ENCODE data around the gene RTEL1. TPM values are rescaled to one million over a fixed set of nuclear protein-coding genes. Genes with fewer than 3 reads are reported as not detected.

RTEL1 gene
- total RNA-seq, 2 experiments from 2014 or later = 25.5 to 27.6 TPM

DNA sequence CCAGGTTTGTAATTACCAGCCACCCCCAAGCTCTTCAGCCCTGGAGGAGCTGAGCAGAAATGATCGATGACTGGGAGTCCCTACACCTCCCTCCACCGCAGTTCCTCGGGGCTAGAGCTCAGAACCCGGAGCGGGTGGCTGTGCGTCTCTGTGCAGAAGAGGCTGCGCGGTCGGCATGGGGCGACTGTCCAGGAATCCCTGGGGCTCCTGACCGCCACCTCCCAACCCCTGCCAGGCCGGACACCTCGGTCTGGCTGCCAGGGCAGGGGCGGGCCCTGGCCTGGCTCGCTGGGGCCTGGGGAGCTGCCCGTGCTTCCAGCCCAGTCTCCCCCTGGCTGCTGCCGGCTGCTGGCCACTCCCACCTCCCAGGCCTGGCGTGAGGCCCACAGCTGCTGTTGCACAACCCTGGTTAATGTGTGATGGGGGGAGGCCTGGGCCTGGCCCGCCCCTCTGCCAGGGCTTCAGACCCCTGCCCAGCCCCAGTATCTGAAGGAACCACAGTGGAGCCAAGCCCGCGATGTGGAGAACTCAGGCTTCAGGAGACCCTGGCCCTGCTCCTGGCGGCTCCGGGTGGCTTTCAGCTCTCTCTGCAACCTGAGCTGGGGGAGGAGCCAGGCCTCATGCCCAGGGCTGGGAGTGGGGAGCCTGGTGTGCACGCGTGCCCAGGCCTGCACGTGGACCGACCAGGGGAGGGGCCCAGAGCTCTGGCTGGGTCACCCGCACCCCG lies 82.7 kb downstream of the RTEL1 start:
- no peaks in the 10 kb centered on the region for H3K27me3 ChIP-seq (ENCODE audit: control insufficient read depth in 1 of 2, insufficient read depth in 2 of 2, low read length in 2 of 2)
- peaks cover 20% of the 10 kb centered on the region for H3K36me3 Mint-ChIP-seq (ENCODE audit: low read depth)
- no peaks in the 10 kb centered on the region for H3K9me3 ChIP-seq (ENCODE audit: control insufficient read depth in 1 of 2, insufficient read depth in 1 of 2, low read length in 2 of 2)
- peaks cover 45% of the 10 kb centered on the region for H3K4me1 ChIP-seq (ENCODE audit: insufficient read depth, low read length)
- TF ChIP-seq, protein P1, sequence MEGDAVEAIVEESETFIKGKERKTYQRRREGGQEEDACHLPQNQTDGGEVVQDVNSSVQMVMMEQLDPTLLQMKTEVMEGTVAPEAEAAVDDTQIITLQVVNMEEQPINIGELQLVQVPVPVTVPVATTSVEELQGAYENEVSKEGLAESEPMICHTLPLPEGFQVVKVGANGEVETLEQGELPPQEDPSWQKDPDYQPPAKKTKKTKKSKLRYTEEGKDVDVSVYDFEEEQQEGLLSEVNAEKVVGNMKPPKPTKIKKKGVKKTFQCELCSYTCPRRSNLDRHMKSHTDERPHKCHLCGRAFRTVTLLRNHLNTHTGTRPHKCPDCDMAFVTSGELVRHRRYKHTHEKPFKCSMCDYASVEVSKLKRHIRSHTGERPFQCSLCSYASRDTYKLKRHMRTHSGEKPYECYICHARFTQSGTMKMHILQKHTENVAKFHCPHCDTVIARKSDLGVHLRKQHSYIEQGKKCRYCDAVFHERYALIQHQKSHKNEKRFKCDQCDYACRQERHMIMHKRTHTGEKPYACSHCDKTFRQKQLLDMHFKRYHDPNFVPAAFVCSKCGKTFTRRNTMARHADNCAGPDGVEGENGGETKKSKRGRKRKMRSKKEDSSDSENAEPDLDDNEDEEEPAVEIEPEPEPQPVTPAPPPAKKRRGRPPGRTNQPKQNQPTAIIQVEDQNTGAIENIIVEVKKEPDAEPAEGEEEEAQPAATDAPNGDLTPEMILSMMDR (IDR thresholded peaks at IDR 0.05) = no peak
- peak overlapping the region; percentile 68 for H3K4me3 ChIP-seq (ENCODE audit: low read length)
- H3K36me3 ChIP-seq (ENCODE audit: insufficient read depth, low read length) = peaks cover 44% of the 10 kb centered on the region
- ChIA-PET POLR2A (interaction anchor here (0.7 to 9.9 kb wide), 11 partner anchors 10 to 219 kb away, joined by 3 to 168 read pairs (median 4); partner anchors contain the start of genes ARFRP1 and ZGPAT), CTCF (interaction anchor here (0.5 to 2.1 kb wide), 6 partner anchors 14 to 233 kb away, joined by 3 to 7 read pairs (median 4); partner anchors contain the start of genes ARFRP1 and ZGPAT)
- ATAC-seq (ENCODE audit: poor library complexity) (peak; percentile 19), DNase-seq (peak in 7 of 14 experiments; percentile 21 to 77 (median 44))
- H3K27ac Mint-ChIP-seq = peak overlapping the region; percentile 49
- H3K27me3 Mint-ChIP-seq = no peaks in the 10 kb centered on the region
- no peaks in the 10 kb centered on the region for H3K9me3 Mint-ChIP-seq
- H3K4me1 Mint-ChIP-seq (ENCODE audit: low read depth) = peaks cover 13% of the 10 kb centered on the region
- peak overlapping the region in 1 of 2 donors; percentile 46 for H3K27ac ChIP-seq (ENCODE audit: low read depth in 1 of 2, low read length in 2 of 2)
- peak overlapping the region; percentile 80 for H3K4me3 Mint-ChIP-seq
- intact Hi-C loops (cut with DNase I, micrococcal nuclease) = loop anchor here in 1 of 2 experiments (2.0 to 5.0 kb wide), 2 partner anchors 42 to 83 kb away; partner anchors contain the start of gene RTEL1

DNA sequence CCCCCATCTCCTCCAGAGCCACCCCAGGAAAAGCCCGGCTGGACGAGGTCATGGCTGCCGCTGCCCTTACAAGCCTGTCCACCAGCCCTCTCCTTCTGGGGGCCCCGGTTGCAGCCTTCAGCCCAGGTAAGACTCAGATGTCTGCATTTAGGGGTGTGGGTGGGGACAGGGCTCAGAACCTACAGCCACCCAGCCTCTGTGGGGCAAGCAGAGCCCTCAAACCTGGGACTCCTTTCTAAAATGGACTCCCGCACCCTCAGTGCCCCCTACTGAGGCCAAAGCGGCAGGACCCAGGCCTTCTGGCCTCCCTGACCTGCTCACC lies 83.2 kb downstream of the RTEL1 start:
- Mint-ChIP-seq H3K4me1 (ENCODE audit: low read depth) (peaks cover 10% of the 10 kb centered on the region), H3K36me3 (ENCODE audit: low read depth) (peaks cover 16% of the 10 kb centered on the region), H3K27me3 (no peaks in the 10 kb centered on the region), H3K27ac (peak overlapping the region; percentile 49), H3K9me3 (no peaks in the 10 kb centered on the region), H3K4me3 (peak overlapping the region; percentile 80)
- ChIA-PET CTCF (interaction anchor here (1.4 to 2.1 kb wide), 3 partner anchors 35 to 99 kb away, joined by 3 to 7 read pairs (median 5); no protein-coding TSS in a partner anchor), POLR2A (interaction anchor here (0.9 to 9.9 kb wide), 7 partner anchors 10 to 220 kb away, joined by 3 to 168 read pairs (median 4); partner anchors contain the start of genes ARFRP1, RTEL1 and ZGPAT)
- Histone ChIP-seq H3K4me1 (ENCODE audit: insufficient read depth, low read length) (peaks cover 40% of the 10 kb centered on the region), H3K4me3 (ENCODE audit: low read length) (peak overlapping the region; percentile 68), H3K9me3 (ENCODE audit: control insufficient read depth in 1 of 2, insufficient read depth in 1 of 2, low read length in 2 of 2) (no peaks in the 10 kb centered on the region), H3K27ac (ENCODE audit: low read depth in 1 of 2, low read length in 2 of 2) (peak overlapping the region in 1 of 2 donors; percentile 46), H3K36me3 (ENCODE audit: insufficient read depth, low read length) (peaks cover 40% of the 10 kb centered on the region), H3K27me3 (ENCODE audit: control insufficient read depth in 1 of 2, insufficient read depth in 2 of 2, low read length in 2 of 2) (no peaks in the 10 kb centered on the region)
- no peak for ATAC-seq (ENCODE audit: poor library complexity)
- no peak for DNase-seq
- intact Hi-C loops (cut with DNase I, micrococcal nuclease) = loop anchor here in 1 of 2 experiments (2.0 to 5.0 kb wide), 2 partner anchors 41 to 84 kb away; partner anchors contain the start of gene RTEL1
- TF ChIP-seq, protein P1 (IDR thresholded peaks at IDR 0.05) = no peak

DNA sequence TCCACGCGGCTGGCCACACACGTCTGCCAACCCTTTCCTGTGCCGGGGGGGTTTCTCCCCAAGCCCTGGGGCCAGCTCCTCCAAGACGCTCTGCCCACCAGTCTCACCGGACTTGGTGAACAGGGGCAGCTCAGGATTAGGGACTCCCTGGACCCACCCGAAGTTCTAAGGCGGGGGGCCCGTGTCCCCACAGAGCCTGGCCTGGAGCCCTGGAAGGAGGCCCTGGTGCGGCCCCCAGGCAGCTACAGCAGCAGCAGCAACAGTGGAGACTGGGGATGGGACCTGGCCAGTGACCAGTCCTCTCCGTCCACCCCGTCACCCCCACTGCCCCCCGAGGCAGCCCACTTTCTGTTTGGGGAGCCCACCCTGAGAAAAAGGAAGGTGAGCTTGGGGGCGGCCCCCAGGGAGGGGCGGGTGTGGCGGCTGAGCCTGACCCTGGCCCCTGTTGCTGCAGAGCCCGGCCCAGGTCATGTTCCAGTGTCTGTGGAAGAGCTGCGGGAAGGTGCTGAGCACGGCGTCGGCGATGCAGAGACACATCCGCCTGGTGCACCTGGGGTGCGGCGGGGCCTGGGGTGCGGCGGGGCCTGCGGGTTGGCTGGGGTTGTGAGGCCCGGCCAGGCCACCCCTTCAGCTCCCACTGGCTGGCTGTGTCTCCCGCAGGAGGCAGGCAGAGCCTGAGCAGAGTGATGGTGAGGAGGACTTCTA lies 83.7 kb downstream of the RTEL1 start:
- no peaks in the 10 kb centered on the region for H3K27me3 ChIP-seq (ENCODE audit: control insufficient read depth in 1 of 2, insufficient read depth in 2 of 2, low read length in 2 of 2)

More for the DNA sequence above, 83.7 kb downstream of the RTEL1 start:
- peaks cover 12% of the 10 kb centered on the region for H3K36me3 Mint-ChIP-seq (ENCODE audit: low read depth)
- no peaks in the 10 kb centered on the region for H3K9me3 Mint-ChIP-seq
- ChIA-PET POLR2A (interaction anchor here (0.9 to 9.9 kb wide), 6 partner anchors 9 to 221 kb away, joined by 3 to 168 read pairs (median 7); partner anchors contain the start of genes ARFRP1, RTEL1 and ZGPAT), CTCF (interaction anchor here (1.4 to 2.1 kb wide), 3 partner anchors 35 to 100 kb away, joined by 3 to 7 read pairs (median 5); no protein-coding TSS in a partner anchor)
- TF ChIP-seq, protein P1 (IDR thresholded peaks at IDR 0.05) = no peak
- intact Hi-C loops (cut with DNase I, micrococcal nuclease) = loop anchor here in 1 of 2 experiments (2.0 to 5.0 kb wide), 2 partner anchors 41 to 85 kb away; partner anchors contain the start of gene RTEL1
- DNase-seq = peak in 1 of 14 experiments; percentile 36
- Histone ChIP-seq H3K4me3 (ENCODE audit: low read length) (no peak overlapping the region), H3K27ac (ENCODE audit: low read depth in 1 of 2, low read length in 2 of 2) (peak overlapping the region in 1 of 2 donors; percentile 46), H3K36me3 (ENCODE audit: insufficient read depth, low read length) (peaks cover 40% of the 10 kb centered on the region), H3K4me1 (ENCODE audit: insufficient read depth, low read length) (peaks cover 35% of the 10 kb centered on the region), H3K9me3 (ENCODE audit: control insufficient read depth in 1 of 2, insufficient read depth in 1 of 2, low read length in 2 of 2) (no peaks in the 10 kb centered on the region)
- no peak for ATAC-seq (ENCODE audit: poor library complexity)
- H3K4me3 Mint-ChIP-seq = peak overlapping the region; percentile 80
- peaks cover 6% of the 10 kb centered on the region for H3K4me1 Mint-ChIP-seq (ENCODE audit: low read depth)
- H3K27ac Mint-ChIP-seq = peak overlapping the region; percentile 49
- no peaks in the 10 kb centered on the region for H3K27me3 Mint-ChIP-seq

Measured in CD4-positive, alpha-beta T cell (primary cell).